K562 (cell line): ENCODE measurements around the gene CASP6. TPM values are rescaled to one million over a fixed set of nuclear protein-coding genes. Genes with fewer than 3 reads are reported as not detected.

Experiments
- ATAC-seq: fragments of 200-7000 bp; cut with Tn5 transposase; 3 replicates; pipeline ENCODE4 v1.9.1; 2020; ENCODE audit warnings: moderate library complexity
- BruUV-seq: library from RNA; stranded (reverse); fragments of 400-500 nt; replicated peaks from 2 replicates; lab custom pipeline; 2021; lab: Mats Ljungman, UMichigan
- CTCF ChIA-PET: fragments of 300-600 bp; formaldehyde crosslinking; extraction: SDS; loops from one replicate; lab custom pipeline; 2021; ENCODE audit warnings: low intra/inter-chr PET ratio; lab: Yijun Ruan, JAX
- POLR2A ChIA-PET: fragments of 300-600, 350-650 bp; sonication (Branson Sonifier 250); formaldehyde crosslinking; extraction: SDS; loops from one replicate; lab custom pipeline; 2021; ENCODE audit warnings: antibody characterized with exemption, inconsistent platforms; lab: Yijun Ruan, JAX
- DNase-seq, 4 experiments: peaks; one replicate each; pipeline versions ENCODE4 v3.0.0 to v3.0.0-alpha.2; 2011 to 2018; ENCODE audit warnings: low spot score in 3 of 4, mixed read lengths in 3 of 4; ENCODE audit errors: extremely low read depth in 1 of 4
- FAIRE-seq: peaks from 2 replicates; lab custom pipeline; 2011; peaks lifted over from hg19 to GRCh38; lab: Jason Lieb, UNC
- H2AFZ ChIP-seq: 2 replicates; pipeline ENCODE4 v1.6.0; 2011; ENCODE audit warnings: low read depth, low read length, control low read depth, inconsistent platforms
- H3K27ac ChIP-seq: fragments of 200-600 bp; 3 replicates; pipeline ENCODE4 v1.8.0; 2011; ENCODE audit warnings: low read depth, mild to moderate bottlenecking, control low read depth, inconsistent platforms, low read length, moderate library complexity, mixed read lengths; ENCODE audit errors: extremely low read depth
- H3K27me3 ChIP-seq, 2 experiments: fragments of 300-600 bp in 1 of 2; 2 replicates in 1 of 2; 3 replicates in 1 of 2; pipeline versions ENCODE4 v1.6.0 to v1.8.0; 2011; ENCODE audit warnings: inconsistent platforms in 2 of 2, low read length in 2 of 2, mild to moderate bottlenecking in 1 of 2, mixed read lengths in 1 of 2, moderate library complexity in 1 of 2; ENCODE audit not compliant: control insufficient read depth in 2 of 2, insufficient read depth in 2 of 2
- H3K36me3 ChIP-seq: fragments of 300-600 bp; 3 replicates; pipeline ENCODE4 v1.8.0; 2011; ENCODE audit warnings: mild to moderate bottlenecking, low read length, inconsistent platforms; ENCODE audit not compliant: control insufficient read depth, insufficient read depth
- H3K4me1 ChIP-seq, 2 experiments: fragments of 200-600 bp in 1 of 2; replicated peaks in 1 of 2; 2 replicates in 1 of 2; 3 replicates in 1 of 2; pipeline versions ENCODE4 v1.5.1 to v1.8.0; 2011; ENCODE audit warnings: inconsistent platforms in 2 of 2, low read length in 2 of 2, mild to moderate bottlenecking in 1 of 2, mixed read lengths in 1 of 2, moderate library complexity in 1 of 2; ENCODE audit not compliant: control insufficient read depth in 2 of 2, insufficient read depth in 2 of 2
- H3K4me2 ChIP-seq: 2 replicates; pipeline ENCODE4 v1.6.1; 2011; ENCODE audit warnings: low read length, control low read depth, inconsistent platforms, mixed read lengths; ENCODE audit not compliant: insufficient read depth
- H3K4me3 ChIP-seq: fragments of 200-600 bp; sonication (generic), shearing (Covaris generic); 2 replicates; pipeline ENCODE4 v1.5.1; 2016; ENCODE audit warnings: control low read depth, inconsistent platforms
- H3K79me2 ChIP-seq: fragments of 200-600 bp; 3 replicates; pipeline ENCODE4 v1.8.0; 2011; ENCODE audit warnings: low read length, inconsistent platforms; ENCODE audit not compliant: control insufficient read depth, insufficient read depth
- H3K9ac ChIP-seq, 2 experiments: 2 replicates each; pipeline versions ENCODE4 v1.6.0 to v1.6.1; 2011; ENCODE audit warnings: low read depth in 2 of 2, low read length in 2 of 2, control low read depth in 1 of 2, inconsistent platforms in 1 of 2, mild to moderate bottlenecking in 1 of 2, mixed read lengths in 1 of 2; ENCODE audit not compliant: insufficient read depth in 1 of 2
- H3K9me1 ChIP-seq: one replicate; pipeline ENCODE4 v1.6.0; 2011; ENCODE audit warnings: inconsistent platforms, mild to moderate bottlenecking, low read length, moderate library complexity; ENCODE audit not compliant: control insufficient read depth, insufficient read depth
- H3K9me3 ChIP-seq: replicated peaks from 2 replicates; pipeline ENCODE4 v1.5.1; 2011; ENCODE audit warnings: low read depth, low read length, inconsistent platforms; ENCODE audit not compliant: control insufficient read depth, insufficient read depth
- H4K20me1 ChIP-seq: replicated peaks from 2 replicates; pipeline ENCODE4 v1.6.1; 2011; ENCODE audit warnings: low read length, inconsistent platforms, mixed read lengths; ENCODE audit not compliant: control insufficient read depth, insufficient read depth
- ARID3A ChIP-seq: IDR thresholded peaks from 2 replicates; pipeline ENCODE4 v1.6.1; 2012; ENCODE audit warnings: low read depth, low read length, improper control_type of control experiment, borderline replicate concordance
- CC2D1A ChIP-seq: fragments of 450-650 bp; IDR thresholded peaks from 2 replicates; pipeline ENCODE4 v1.6.1; 2017; ENCODE audit warnings: mild to moderate bottlenecking
- ELF4 ChIP-seq: fragments of 450-650 bp; formaldehyde crosslinking; IDR thresholded peaks from 2 replicates; pipeline ENCODE4 v1.4.0; 2022; ENCODE audit warnings: missing genetic modification characterization
- ELK1 ChIP-seq: sonication (generic); formaldehyde crosslinking; IDR thresholded peaks from 2 replicates; pipeline ENCODE4 v1.8.1; 2022; ENCODE audit warnings: missing genetic modification reagents
- FIP1L1 ChIP-seq: fragments of 200-400 bp; formaldehyde crosslinking; IDR thresholded peaks from 2 replicates; pipeline ENCODE4 v1.6.1; 2018; ENCODE audit warnings: mild to moderate bottlenecking, low read depth, low read length; ENCODE audit not compliant: poor library complexity, severe bottlenecking
- HNRNPLL ChIP-seq: fragments of 200-400 bp; formaldehyde crosslinking; IDR thresholded peaks from 2 replicates; pipeline ENCODE4 v1.6.1; 2017; ENCODE audit warnings: low read length, low read depth, mild to moderate bottlenecking; ENCODE audit not compliant: poor library complexity, severe bottlenecking
- LEF1 ChIP-seq: fragments of 450-650 bp; IDR thresholded peaks from 2 replicates; pipeline ENCODE4 v1.6.1; 2016; ENCODE audit warnings: mild to moderate bottlenecking
- MCM3 ChIP-seq: fragments of 450-650 bp; IDR thresholded peaks from 2 replicates; pipeline ENCODE4 v1.6.1; 2016
- POLR2B ChIP-seq: fragments of 450-650 bp; IDR thresholded peaks from 2 replicates; pipeline ENCODE4 v1.6.1; 2018; ENCODE audit warnings: low read depth; ENCODE audit not compliant: partially characterized antibody
- TFAM ChIP-seq: fragments of 250-450 bp; sonication (Bioruptor Pico); conservative IDR thresholded peaks from 2 replicates; pipeline ENCODE4 v1.5.0; 2021; ENCODE audit warnings: mild to moderate bottlenecking, moderate library complexity
- ZNF133 ChIP-seq: fragments of 250-450 bp; sonication (Bioruptor Pico); IDR thresholded peaks from 2 replicates; pipeline ENCODE4 v1.4.0; 2020; ENCODE audit warnings: mild to moderate bottlenecking
- ZNF239 ChIP-seq: fragments of 250-450 bp; sonication (Bioruptor Pico); IDR thresholded peaks from 2 replicates; pipeline ENCODE4 v1.4.0; 2020; ENCODE audit warnings: mild to moderate bottlenecking
- ZNF449 ChIP-seq: fragments of 250-450 bp; sonication (Bioruptor Pico); IDR thresholded peaks from 2 replicates; pipeline ENCODE4 v1.8.0; 2022; ENCODE audit warnings: moderate library complexity, mild to moderate bottlenecking, inconsistent platforms
- WGBS: fragments of 100-300 bp; shearing (Covaris generic); methylation state at CpG from one replicate; pipeline ENCODE4 v1.1.6; 2016; ENCODE audit warnings: low coverage, mixed read lengths; ENCODE audit not compliant: insufficient coverage; ENCODE audit errors: missing lambda C conversion rate; 5-methylcytosine and 5-hydroxymethylcytosine counted together
- in situ Hi-C: fragments of 300-500 bp; cut with MboI; formaldehyde crosslinking; loops from 4 replicates; pipeline ENCODE4 v1.15.0; 2018; ENCODE audit warnings: inconsistent platforms, mixed read lengths
- intact Hi-C: fragments of 100-400 bp; cut with micrococcal nuclease; formaldehyde crosslinking; loops from 2 replicates; pipeline ENCODE4 v1.14.2; 2022
- polyA plus RNA-seq, 8 experiments: library from polyadenylated mRNA; depleted of rRNA in 4 of 8; stranded (reverse) in 5 of 8; unstranded in 3 of 8; fragments of >200 nt; fragmentation: Nextera tagmentation in 2 of 8; fragmentation: Illumina TruSeq in 1 of 8; extraction: Ambion mirVana in 2 of 8; extraction: Trizol in 1 of 8; gene quantifications; 2 replicates each; pipeline versions ENCODE4 v1.2.1 to v1.2.3, GENCODE V29; 2011 to 2014; ENCODE audit warnings: inconsistent platforms in 1 of 8, missing spikeins in 1 of 8
- total RNA-seq, 7 experiments: library from RNA; depleted of rRNA in 6 of 7; stranded (reverse); fragments of >200 nt in 6 of 7; fragmentation: Illumina TruSeq in 2 of 7; extraction: Trizol in 2 of 7; gene quantifications; 2 replicates each; pipeline versions ENCODE4 v1.2.1 to v1.2.3, GENCODE V29; 2011 to 2021; ENCODE audit warnings: low replicate concordance in 1 of 7

The CASP6 gene
- total and polyA plus RNA-seq, 9 of the 15 experiments (the other 6 are each of a cell fraction or from before 2014, with no cell fraction given): 20.8 to 72.7 (median 39.1) TPM

- POLR2A ChIA-PET: no interaction called here
- DNase-seq: no peak
- Histone ChIP-seq H3K79me2 (peaks cover 34% of the 10 kb centered on the region), H3K9me1 (no peaks in the 10 kb centered on the region), H3K27ac (no peak overlapping the region), H3K4me3 (no peak overlapping the region), H3K27me3 (no peaks in the 10 kb centered on the region), H3K4me1 (peaks cover 12 to 22% of the 10 kb centered on the region in 2 experiments), H2AFZ (no peak overlapping the region), H3K36me3 (peaks cover 44% of the 10 kb centered on the region), H3K9ac (no peak overlapping the region), H3K4me2 (no peak overlapping the region), H4K20me1 (no peaks in the 10 kb centered on the region; the same call in 1 of the 2 replicates), H3K9me3 (no peaks in the 10 kb centered on the region)
- ATAC-seq: no peak
- 93% methylated on average over 1 of the region's 1 CpG for WGBS
- BruUV-seq: no TSS peak
- intact Hi-C loops (no loop called here), in situ Hi-C loops (no loop called here)
- CTCF ChIA-PET: no interaction called here
- no peak for FAIRE-seq
- TF ChIP-seq LEF1 (no peak), MCM3 (no peak), ZNF239 (no peak), ARID3A (no peak)
Observed at GRCh38 chr4:109698656-109699055, 4.6 kb downstream of the CASP6 start.

GRCh38 chr4:109691411-109691920 is 11.8 kb downstream of the CASP6 start:
- BruUV-seq: no TSS peak
- no peak overlapping the region for H3K9ac ChIP-seq
- no peak overlapping the region for H2AFZ ChIP-seq
- POLR2A ChIA-PET: interaction anchor here (1.4 to 1.6 kb wide), 2 partner anchors 11 to 62 kb away, joined by 4 to 6 read pairs; partner anchors contain the start of gene CASP6
- H3K27ac ChIP-seq: no peak overlapping the region
- no peak overlapping the region for H3K4me3 ChIP-seq
- FAIRE-seq: no peak
- WGBS: 75% methylated on average over 1 of the region's 1 CpG
- H3K9me1 ChIP-seq: peaks cover 3% of the 10 kb centered on the region
- ATAC-seq: no peak
- peaks cover 49% of the 10 kb centered on the region; the same call in 2 of the 3 replicates for H3K36me3 ChIP-seq
- CTCF ChIA-PET: no interaction called here
- DNase-seq: no peak
- intact Hi-C loops: no loop called here
- H3K27me3 ChIP-seq: no peaks in the 10 kb centered on the region
- H3K4me1 ChIP-seq: no peaks in the 10 kb centered on the region
- H4K20me1 ChIP-seq: no peaks in the 10 kb centered on the region
- no peak overlapping the region for H3K4me2 ChIP-seq
- in situ Hi-C loops: no loop called here
- H3K79me2 ChIP-seq: no peaks in the 10 kb centered on the region
- no peaks in the 10 kb centered on the region for H3K9me3 ChIP-seq
- TF ChIP-seq FIP1L1: no peak
- TF ChIP-seq ZNF449 (CRISPR knock-in tag): no peak
- TF ChIP-seq TFAM (CRISPR knock-in tag): no peak
- no peak for TF ChIP-seq CC2D1A
- no peak for TF ChIP-seq HNRNPLL
- no peak for TF ChIP-seq ZNF133
- TF ChIP-seq ELF4 (CRISPR knock-in tag): no peak
- no peak for TF ChIP-seq ELK1 (CRISPR knock-in tag)
- no peak for TF ChIP-seq POLR2B
